Measurements from ENCODE around the gene TCTN2. TPM values are rescaled to one million over a fixed set of nuclear protein-coding genes. Genes with fewer than 3 reads are reported as not detected.
A peak's percentile ranks its signal among the peaks of the same experiment; 100 is the strongest.

Gene TCTN2
- total RNA-seq, result 6.5 and 8.0 TPM in 2 replicates

GRCh38 chr12:123670882-123671728, at the start of gene TCTN2:
Gene TCTN2, plus strand, starts transcription at chr12:123671113. Its CDS starts 128 bp downstream, at chr12:123671241.
- DNase-seq, result peak; percentile 94

- DNase-seq, result no peak
Measured at GRCh38 chr12:123621619-123622530, 49.0 kb upstream of the TCTN2 start.

GRCh38 chr12:123633379-123634141, 37.4 kb upstream of the TCTN2 start, which contains the start of the genes EIF2B1 and GTF2H3:
Gene EIF2B1, minus strand, starts transcription at chr12:123633686. Its CDS starts 129 bp downstream, at chr12:123633557.
Gene GTF2H3, plus strand, starts transcription at chr12:123633829. Its CDS starts 31 bp downstream, at chr12:123633860.
- peak; percentile 97 for DNase-seq

GRCh38 chr12:123634142-123634561, 36.8 kb upstream of the TCTN2 start:
- DNase-seq, result no peak

GRCh38 chr12:123643911-123644310, 27.0 kb upstream of the TCTN2 start:
- DNase-seq, result no peak

- DNase-seq, result no peak
Measured at GRCh38 chr12:123645380-123645779, 25.5 kb upstream of the TCTN2 start.

GRCh38 chr12:123645878-123646277, 25.0 kb upstream of the TCTN2 start:
- no peak for DNase-seq

- DNase-seq, result no peak
Measured at GRCh38 chr12:123648401-123648800, 22.5 kb upstream of the TCTN2 start.

- DNase-seq, result no peak
Measured at GRCh38 chr12:123654129-123654701, 16.7 kb upstream of the TCTN2 start.

- no peak for DNase-seq
Measured at GRCh38 chr12:123655420-123655819, 15.5 kb upstream of the TCTN2 start.

- no peak for DNase-seq
Measured at GRCh38 chr12:123656392-123656791, 14.5 kb upstream of the TCTN2 start.

- DNase-seq, result no peak
Measured at GRCh38 chr12:123657211-123657610, 13.7 kb upstream of the TCTN2 start.

- DNase-seq, result peak; percentile 17
Measured at GRCh38 chr12:123659996-123660727, 10.8 kb upstream of the TCTN2 start.

- DNase-seq, result no peak
Measured at GRCh38 chr12:123667771-123668170, 3.1 kb upstream of the TCTN2 start.

GRCh38 chr12:123671876-123672275, 963 bp downstream of the TCTN2 start:
- DNase-seq, result no peak

GRCh38 chr12:123675436-123675835, 4.5 kb downstream of the TCTN2 start:
- no peak for DNase-seq

GRCh38 chr12:123676616-123677320, 5.9 kb downstream of the TCTN2 start:
- DNase-seq, result peak; percentile 38

- DNase-seq, result no peak
Measured at GRCh38 chr12:123678981-123679380, 8.1 kb downstream of the TCTN2 start.

GRCh38 chr12:123681605-123682004, 10.7 kb downstream of the TCTN2 start:
- DNase-seq, result no peak

GRCh38 chr12:123683964-123684363, 13.1 kb downstream of the TCTN2 start:
- DNase-seq, result no peak
